GDM1 (cell line): ENCODE measurements around the gene ZNF286A.
"Not testable (repeated sequence)": the region's sequence is repeated elsewhere in the genome, so short reads cannot be mapped to it uniquely, and the experiment has no call there.

Experiments used
- DNase-seq: peaks from one replicate; lab custom pipeline; 2025; lab: John Stamatoyannopoulos, UW

The ZNF286A gene

DNA sequence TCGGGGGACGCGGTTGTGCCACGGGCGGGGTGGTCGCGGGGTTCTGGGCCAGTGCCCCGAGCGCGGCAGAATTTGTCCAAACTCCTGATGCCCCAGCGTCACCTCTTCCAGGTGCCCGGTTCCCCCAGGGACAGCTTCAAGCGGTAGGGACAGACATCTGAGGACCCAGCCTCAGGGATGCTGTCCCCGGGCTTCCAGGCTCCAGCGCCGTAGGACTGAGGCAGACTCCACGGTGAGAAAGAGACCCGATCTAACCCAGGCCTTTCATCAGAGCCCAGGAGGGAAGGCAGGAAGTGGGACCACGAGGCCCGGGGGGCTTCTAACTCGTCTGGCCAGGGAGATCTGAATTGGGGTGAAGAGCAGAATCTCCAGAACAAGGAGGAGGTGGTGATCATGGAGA is 385 bp downstream of the ZNF286A start:
- DNase-seq = not testable (repeated sequence)

DNA sequence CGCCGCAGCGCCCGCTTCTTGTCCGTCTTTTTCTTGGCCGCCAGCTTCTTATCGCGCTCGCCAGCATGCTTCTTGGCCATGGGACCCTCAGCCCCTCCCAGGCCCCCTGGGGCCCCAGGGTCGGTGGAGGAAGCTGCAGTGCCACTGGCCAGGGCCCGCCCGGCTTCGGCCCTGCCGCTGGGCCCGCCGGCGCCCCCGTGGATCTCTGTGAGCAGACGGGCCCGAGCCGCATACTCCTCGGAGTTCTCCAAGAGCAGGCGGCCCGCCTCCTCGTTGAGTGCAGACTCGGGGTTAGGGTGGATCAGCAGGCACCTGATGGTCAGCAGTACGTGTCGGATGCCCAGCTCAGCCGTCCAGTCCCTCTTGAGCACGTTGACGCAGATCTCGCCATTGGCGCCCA is 4.7 kb downstream of the ZNF286A start:
- DNase-seq = not testable (repeated sequence)

DNA sequence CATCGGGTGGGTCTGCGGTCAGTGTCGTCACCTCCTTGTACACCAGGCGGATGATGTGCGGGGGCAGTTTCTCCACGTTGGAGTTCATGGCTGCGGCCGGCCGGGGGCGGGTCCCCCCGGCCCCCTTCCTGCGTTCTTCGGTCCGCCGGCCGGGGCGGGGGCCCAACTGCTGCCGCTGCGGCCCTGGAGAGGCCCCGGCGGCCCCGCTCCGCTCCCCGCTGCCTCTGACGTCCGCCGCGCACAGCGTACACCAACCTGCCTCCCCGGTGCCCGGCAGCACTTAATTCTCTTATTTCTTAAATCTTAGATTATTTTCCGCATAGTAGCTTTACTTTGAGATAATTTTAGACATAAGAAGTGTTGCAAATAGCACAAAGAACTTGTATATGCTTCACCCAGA is 5.3 kb downstream of the ZNF286A start:
- not testable (repeated sequence) for DNase-seq

DNA sequence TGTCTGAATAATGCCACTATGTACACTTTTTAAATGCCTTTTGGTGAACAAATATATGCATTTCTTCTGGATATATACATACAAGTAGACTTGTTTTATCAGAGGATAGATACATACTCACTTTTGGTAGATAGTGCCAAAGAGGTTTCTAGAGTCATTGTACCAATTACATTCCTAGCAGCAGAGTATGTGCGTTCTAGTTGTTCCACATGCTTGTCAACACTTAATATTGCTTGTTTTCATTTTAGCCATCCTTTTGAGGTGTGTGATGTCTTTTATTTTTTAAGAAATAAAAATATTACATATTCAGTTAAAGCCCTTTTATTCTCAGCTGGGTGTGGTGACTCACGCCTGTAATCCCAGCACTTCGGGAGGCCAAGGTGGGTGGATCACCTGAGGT is 9.3 kb downstream of the ZNF286A start:
- not testable (repeated sequence) for DNase-seq

DNA sequence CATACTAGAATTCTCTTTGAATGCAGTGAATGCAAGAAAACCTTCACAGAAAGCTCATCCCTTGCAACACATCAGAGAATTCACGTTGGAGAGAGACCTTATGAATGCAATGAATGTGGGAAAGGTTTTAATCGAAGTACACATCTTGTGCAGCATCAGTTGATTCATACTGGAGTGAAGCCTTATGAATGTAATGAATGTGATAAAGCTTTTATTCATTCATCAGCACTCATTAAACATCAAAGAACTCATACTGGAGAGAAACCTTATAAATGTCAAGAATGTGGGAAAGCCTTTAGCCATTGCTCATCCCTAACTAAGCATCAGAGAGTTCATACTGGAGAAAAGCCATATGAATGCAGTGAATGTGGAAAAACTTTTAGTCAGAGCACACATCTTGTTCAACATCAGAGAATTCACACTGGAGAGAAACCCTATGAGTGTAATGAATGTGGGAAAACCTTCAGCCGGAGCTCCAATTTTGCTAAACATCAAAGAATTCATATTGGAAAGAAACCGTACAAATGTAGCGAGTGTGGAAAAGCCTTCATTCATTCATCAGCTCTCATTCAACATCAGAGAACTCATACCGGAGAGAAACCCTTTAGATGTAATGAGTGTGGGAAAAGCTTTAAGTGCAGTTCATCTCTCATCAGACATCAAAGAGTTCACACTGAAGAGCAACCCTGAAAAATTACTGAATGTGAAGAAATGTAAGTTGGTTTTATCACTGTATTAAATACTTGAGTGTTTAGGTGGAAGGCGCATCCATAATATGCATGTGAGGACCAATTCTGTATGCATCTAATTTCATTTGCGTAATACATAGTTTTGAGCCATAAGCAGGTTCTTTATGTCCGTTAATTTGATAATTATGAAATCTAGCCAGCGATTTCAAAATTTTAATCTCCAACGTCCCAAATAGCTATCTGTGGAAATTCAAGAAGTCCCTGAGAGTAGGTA is 17.3 kb downstream of the ZNF286A start:
- not testable (repeated sequence) for DNase-seq

DNA sequence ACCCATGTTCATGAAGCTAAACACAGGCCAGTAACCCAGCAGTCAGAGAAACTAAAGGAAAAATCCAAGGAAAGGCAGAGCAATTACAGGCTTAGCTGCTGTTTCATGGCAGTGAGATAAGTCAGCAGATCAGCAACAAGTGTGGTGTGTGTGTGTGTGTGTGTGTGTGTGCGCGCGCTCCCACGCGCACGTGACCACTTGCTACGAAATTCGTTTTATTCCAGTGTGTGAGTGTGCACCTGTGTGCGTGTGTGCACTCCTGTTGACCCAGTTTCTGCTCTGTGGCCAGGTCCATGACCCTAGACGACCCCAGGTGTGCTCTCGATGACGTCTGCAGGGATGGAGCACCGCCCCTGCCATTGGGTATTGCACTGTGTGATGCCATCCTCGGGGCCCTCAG is 31.0 kb downstream of the ZNF286A start:
- DNase-seq = not testable (repeated sequence)

DNA sequence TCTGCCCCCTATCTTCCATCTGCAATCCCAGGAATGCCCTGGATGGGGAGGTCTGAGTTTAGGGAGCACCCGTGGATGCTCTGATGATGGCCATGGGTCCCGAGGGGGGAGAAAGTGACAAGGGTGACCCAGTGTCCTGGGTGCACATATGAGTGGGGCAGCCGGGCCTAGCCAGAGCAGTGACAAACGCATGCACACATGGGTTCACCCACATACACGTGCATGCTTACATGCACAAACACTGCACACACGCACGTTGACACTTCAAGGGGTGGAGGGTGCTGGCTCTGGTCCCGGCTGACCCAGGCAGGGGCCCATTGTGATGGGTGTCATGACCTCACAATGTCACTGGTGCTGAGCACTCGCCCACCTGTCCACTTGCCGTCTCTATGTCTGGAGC is 32.3 kb downstream of the ZNF286A start, which contains the start of gene TBC1D26:
Gene TBC1D26, plus strand, starts transcription at position 384 of the 400 bp plus-strand sequence. CDS start 3,066 bp downstream, outside the sequence.
- DNase-seq = not testable (repeated sequence)

DNA sequence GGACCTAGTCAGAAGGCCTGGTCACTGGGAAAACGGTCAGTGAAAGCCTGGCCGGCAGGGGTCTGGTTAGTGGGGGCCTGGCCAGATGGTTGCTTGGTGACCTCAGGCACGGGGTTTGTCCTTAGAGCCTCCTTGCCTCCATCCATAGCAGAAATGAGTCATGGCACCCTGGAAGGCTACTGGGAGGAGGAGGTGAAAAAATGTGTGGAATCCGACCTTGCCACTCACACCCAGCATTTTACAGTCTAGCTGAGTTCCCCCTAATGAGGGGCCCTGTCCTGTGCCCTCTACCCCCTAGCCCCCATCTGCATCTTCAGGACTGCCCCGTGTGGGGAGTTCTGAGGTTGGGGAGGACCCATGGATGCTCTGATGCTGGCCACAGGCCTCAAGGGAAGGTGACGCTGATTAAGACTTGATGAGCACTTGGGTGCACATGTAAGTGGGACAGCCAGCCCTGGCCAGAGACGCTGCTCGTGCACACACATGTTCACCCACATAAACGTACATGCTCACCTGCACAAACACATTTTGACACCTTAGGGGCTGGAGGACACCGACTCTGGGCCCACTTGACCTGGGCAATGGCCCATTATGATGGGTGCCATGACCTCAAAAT is 33.7 kb downstream of the ZNF286A start:
- DNase-seq = not testable (repeated sequence)

DNA sequence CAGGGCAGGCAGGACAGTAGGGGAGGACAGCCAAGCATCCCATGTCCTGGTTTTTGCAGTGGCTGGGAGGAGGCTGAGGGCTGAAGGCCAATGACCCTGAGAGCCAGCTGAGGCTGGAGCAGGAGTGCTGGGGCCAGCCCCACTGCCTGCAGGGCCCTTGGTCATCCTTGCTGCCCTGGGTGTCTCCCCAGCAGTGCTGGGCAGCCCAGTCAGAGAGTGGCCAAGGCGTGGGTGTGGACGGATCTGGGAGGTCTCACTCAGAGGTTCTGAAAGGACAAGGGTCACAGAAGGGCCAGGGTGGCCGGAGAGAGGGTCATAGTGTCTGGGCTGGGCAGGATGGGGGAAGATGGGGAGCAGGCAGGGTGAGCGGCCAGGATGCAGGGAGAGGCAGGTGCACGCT is 37.0 kb downstream of the ZNF286A start:
- not testable (repeated sequence) for DNase-seq

DNA sequence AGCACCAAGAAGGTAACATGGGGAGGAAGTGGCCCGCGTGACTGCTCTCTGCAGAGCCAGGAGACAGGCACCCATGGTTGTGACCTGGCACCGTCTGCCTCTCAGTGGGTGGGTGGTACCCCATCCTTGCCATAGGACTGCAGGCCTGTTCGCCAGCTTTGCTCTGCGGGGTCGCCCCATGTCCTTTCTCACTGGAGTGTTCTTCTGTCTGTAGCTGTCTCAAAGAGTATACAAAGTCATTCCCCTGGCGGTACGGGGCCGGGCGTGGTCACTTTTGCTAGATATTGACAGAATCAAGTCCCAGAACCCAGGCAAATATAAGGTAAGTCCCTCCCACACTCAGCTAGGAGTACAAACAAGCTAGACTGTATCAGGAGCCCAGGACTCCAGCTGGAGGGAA is 38.5 kb downstream of the ZNF286A start:
- no peak for DNase-seq

DNA sequence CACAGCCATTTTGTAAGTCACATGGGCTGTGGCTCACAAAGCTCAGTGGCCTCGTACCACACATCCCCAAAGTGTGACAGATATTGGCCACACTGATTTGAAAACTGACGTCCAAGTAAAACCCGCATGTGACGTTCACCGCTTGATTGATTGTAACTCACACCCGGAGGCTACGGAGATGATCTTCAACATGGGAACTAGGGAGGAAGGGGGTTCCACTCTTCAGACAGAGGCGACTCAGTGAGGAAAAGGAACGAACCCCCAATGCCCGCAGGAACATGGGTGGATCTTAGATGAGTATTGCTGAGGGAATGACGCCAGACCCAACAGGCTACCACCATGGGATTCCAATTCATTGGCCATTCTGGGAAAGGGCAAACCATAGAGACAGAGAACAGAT is 39.7 kb downstream of the ZNF286A start:
- not testable (repeated sequence) for DNase-seq

DNA sequence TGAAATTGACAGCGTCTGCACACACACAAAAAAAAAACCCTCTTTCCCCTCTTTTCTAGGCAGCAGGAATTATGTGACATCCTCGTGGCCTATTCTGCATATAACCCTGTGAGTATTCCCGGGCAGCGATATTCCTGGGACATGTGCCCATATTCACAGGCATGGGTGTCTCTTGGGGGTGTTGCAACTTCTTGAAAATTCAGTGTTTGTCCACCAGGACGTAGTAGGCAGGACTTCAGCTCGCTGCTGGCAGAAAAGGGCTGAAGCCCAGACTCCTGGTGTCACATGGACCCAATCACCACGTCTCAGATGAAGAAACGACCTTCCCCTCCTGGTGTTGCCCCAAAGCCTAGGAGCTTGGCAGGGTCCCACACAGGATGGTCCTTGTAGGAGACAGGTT is 40.5 kb downstream of the ZNF286A start:
- DNase-seq = not testable (repeated sequence)

DNA sequence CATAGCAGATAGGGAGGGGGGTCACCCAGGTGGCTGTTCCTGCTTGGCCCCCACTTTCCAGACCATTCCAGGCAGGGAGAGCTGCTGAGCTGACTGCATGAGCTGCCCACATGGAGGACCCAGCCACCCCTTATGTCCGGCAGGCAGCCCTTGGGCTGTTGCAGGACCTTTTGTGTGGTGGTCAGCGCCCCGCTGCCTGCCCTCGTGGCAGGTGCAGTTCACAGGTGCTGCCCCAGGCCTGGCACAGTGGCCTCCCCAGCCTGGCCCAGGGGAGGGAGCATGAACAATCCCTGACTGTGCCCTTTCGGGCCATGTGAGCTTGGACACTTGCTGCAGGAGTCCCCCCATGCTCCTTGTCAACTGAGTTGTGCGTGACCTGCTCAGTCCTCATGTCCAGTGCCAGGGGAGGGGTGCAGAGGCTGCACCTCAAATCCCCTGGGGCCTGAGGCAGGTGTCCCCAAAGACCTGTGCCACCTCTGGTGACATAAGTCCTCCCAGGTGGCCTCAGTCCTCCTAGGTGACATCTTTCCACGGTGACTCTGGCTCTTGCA is 41.1 kb downstream of the ZNF286A start:
- DNase-seq = no peak

DNA sequence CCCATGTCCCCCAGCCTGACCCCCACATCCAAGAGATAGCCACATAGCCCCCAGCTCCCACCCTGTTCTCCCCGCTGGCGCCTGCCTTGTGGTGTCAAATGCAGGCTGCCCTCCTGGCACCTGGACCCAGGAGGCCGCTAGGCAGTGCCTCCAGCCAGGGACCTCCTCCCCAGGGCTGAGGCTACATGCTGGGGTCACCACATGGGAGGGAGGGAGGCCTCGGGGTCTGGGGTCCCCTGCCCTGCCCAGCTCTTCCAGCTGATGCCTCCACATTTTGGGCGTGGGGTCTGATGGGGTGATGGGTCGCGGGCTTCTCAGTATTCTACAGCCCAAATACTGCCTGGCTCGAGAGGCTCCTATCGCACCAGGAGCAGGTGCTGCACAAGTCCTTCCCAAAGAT is 42.1 kb downstream of the ZNF286A start:
- DNase-seq = no peak

DNA sequence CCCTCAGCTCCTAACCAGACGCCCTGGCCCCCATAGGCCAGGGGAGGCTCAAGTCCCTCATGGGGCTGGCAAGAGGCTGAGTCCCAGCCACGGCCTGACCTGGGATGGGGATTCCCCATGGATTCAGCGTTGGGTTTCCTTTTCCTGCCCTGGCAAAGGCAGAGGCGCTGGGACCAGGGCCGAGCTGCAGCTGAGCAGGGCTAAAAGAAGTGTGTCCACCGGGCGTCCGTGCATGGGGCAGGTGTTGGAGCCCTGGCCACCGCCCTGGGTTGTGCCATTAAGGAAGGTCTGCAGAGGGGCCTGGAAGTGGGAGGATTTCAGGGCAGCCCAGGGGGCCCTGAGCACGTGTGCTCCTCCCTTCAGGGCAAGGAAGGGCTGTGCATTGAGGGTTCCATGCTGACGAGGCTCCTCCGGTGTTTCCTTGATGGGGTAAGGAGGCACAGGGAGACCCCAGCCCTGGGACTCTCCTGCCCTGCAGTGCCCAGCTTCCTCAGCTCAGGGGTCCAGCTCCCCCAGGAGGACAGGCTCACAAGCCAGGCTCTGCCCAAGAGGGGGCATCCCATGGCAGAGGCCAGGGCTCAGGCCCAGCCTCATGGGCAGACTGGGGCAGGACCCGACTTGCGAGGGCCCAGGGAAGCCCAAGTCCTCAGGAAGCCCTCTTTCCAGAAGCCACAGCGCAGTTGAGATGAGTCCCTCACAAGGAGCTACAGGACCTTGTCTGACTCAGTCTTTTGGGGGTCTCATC is 42.7 kb downstream of the ZNF286A start:
- no peak for DNase-seq

DNA sequence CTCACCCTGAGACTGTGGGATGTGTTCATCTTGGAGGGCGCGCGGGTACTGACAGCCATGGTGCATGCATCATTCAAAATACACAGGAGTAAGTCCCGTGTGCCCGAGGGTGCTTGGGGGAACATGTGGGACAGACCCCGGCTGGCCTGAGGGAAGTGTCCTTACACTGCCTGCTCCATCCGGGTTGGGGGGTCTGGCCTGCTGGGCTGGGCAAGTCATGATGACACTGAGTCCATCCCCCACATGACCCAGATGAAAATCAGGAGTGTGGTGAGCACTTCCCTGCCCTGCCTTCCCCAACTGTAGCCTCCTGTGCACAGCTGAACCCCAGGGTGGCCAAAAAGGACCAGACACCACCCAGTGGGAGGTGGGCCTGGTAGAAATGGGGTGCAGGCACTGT is 43.4 kb downstream of the ZNF286A start:
- no peak for DNase-seq

DNA sequence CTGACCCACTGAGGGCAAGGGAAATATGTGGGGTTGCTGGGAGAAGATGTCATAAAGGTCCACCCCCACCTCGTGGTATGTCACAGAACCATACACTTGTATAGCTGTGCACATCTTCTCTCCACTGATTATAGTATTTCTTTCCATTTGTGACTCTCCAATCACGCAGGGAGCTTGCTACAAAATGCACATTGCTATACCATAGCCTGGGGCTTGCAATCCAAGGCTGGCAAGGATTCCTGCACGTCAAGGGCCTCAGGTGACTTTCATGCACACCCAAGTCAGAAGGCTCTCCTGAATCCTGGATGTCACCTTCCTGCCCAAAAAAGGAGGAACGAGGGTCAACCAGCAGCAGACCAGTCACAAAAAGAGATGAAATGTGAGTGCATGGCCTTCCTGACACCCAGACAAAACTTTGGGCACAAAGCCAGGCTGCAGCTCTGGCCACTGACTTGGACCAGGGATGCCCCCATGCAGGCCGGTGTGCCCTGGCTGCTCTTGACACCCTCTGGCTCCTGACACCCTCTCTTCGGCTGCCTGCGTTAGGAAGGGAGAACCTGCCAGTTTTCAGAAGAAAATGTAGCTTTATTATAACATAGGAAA is 44.6 kb downstream of the ZNF286A start:
- no peak for DNase-seq

DNA sequence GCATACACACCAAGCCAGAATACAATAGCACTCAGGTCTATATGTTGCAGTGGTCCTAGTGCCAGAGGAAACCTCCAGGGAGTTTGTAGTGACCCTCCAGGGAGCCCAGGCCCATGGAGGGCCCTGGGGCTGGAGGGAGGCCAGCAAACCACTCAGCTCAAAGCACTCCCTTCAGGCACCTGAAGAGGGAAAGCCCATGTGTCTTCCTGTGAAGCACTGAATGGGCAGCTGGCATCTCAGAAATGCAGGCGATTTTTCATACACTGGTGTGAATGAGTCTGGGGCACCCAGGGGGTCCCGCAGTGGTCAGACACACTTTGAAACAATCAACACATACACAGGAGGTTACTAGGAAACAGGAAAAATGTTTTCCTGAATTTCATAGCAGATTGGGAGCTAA is 45.3 kb downstream of the ZNF286A start:
- DNase-seq = no peak

DNA sequence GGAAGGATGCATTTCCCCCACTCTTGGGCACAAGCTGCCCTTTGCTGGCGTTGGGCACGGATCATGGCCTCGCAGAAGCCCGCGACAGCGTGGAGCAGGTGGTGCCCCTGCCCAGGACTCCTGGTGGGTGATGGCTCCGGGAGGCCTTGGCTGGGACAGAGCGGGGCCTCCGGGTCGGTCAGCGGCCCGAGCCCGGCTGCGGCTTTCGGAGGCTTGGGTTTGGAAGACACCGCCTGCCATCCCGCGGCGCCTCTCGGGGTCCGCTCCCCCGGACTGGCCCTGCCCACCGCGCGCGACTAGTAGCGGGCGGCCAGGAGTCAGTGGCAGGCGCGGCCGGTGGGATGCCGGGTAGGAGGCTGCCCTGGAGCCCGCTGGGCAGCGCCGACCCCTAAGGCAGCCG is 49.9 kb downstream of the ZNF286A start:
- not testable (repeated sequence) for DNase-seq

DNA sequence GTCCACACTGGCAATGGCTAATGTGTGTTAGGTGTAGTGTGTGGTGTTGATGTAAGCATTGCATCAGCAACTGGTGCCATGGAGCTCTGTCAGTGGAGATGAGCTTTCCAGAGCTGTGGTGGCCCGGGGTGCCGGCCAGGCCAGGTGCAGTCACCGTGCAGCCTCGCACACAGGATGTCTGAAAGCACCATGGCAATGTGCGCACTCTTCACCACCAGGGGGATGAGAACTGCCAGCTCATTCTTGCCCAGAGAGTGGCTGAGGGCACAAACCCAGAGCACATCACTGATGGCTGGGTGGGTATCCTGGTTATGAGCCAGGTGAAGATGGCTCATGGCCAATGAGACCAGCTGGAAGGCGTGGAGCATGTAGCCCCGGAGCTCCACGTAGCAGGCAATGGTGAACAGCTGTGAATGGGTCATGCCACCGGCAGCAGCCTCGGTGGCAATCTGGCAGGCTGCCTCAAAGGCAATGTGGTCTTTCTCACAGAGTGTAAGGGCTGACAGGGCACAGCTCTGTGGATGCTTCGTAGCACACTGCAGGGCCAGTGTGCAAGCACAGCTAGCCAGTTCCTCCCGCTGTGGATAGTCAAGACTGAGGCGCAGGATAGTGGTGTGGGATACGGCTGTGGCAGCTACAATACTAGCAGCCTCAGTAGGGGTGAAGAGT is 69.4 kb downstream of the ZNF286A start:
- not testable (repeated sequence) for DNase-seq
